ENCODE results near the gene FMOD.
"Not testable (repeated sequence)": the region's sequence is repeated elsewhere in the genome, so short reads cannot be mapped to it uniquely, and the experiment has no call there.

FMOD gene

DNA sequence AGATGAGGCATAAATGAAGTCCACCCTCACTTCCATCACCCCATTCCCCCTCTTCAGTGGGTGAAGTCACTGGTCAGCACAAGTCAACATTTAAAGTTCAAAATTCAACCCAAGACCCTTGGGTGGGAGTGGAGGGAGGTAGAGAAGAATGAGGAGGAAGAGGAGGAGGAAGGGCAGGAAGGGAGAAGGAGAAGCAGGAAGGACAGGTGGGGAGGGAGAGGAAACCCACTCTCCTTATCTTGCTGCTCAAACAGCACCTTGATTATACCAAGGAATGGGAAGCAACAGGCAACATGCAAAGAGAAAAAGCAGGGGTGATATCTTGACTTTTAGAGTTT lies 49.6 kb downstream of the FMOD start:
- TF ChIP-seq EGR2 (tag by site-specific recombination; IDR thresholded peaks at IDR 0.05; ENCODE audit: low read depth) (0 out of 2 replicates have a peak, but pooled peaks have one; percentile 10), PRDM4 (tag by site-specific recombination; IDR thresholded peaks at IDR 0.05) (no peak), ZNF423 (tag by site-specific recombination; IDR thresholded peaks at IDR 0.05) (no peak), ZNF560 (tag by site-specific recombination; IDR thresholded peaks at IDR 0.05; ENCODE audit: borderline replicate concordance) (no peak), ZFHX2 (tag by site-specific recombination; conservative IDR thresholded peaks at IDR 0.05) (0 out of 2 replicates have a peak, but pooled peaks have one; percentile 7), ZXDB (tag by site-specific recombination; IDR thresholded peaks at IDR 0.05) (no peak), SCRT2 (tag by site-specific recombination; IDR thresholded peaks at IDR 0.05) (0 out of 2 replicates have a peak, but pooled peaks have one; percentile 25), ZNF221 (tag by site-specific recombination; IDR thresholded peaks at IDR 0.05; ENCODE audit: borderline replicate concordance) (no peak), ZNF114 (tag by site-specific recombination; IDR thresholded peaks at IDR 0.05) (no peak), ZNF561 (tag by site-specific recombination; IDR thresholded peaks at IDR 0.05; ENCODE audit: borderline replicate concordance) (no peak), ZNF791 (tag by site-specific recombination; IDR thresholded peaks at IDR 0.05) (no peak), ZNF239 (tag by site-specific recombination; IDR thresholded peaks at IDR 0.05) (no peak)
- TF ChIP-seq, protein P1, sequence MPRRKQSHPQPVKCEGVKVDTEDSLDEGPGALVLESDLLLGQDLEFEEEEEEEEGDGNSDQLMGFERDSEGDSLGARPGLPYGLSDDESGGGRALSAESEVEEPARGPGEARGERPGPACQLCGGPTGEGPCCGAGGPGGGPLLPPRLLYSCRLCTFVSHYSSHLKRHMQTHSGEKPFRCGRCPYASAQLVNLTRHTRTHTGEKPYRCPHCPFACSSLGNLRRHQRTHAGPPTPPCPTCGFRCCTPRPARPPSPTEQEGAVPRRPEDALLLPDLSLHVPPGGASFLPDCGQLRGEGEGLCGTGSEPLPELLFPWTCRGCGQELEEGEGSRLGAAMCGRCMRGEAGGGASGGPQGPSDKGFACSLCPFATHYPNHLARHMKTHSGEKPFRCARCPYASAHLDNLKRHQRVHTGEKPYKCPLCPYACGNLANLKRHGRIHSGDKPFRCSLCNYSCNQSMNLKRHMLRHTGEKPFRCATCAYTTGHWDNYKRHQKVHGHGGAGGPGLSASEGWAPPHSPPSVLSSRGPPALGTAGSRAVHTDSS (tag by site-specific recombination; IDR thresholded peaks at IDR 0.05), result peak; percentile 73
- ChIA-PET POLR2A (interaction anchor here (0.6 kb wide), 1 partner anchor 170 kb away, joined by 4 read pairs; no protein-coding TSS in a partner anchor), CTCF (interaction anchor here (1.1 kb wide), 1 partner anchor 28 kb away, joined by 4 read pairs; no protein-coding TSS in a partner anchor)
- H3K4me1 ChIP-seq (ENCODE audit: control insufficient read depth, insufficient read depth, low read length), result peaks cover 4% of the 10 kb centered on the region; the same call in 1 of the 2 replicates
- no peaks in the 10 kb centered on the region for H3K9me3 ChIP-seq (ENCODE audit: control insufficient read depth, insufficient read depth, low read depth, low read length)
- H3K4me3 ChIP-seq (ENCODE audit: low read depth, low read length), result no peak overlapping the region
- H3K36me3 ChIP-seq (ENCODE audit: control insufficient read depth in 2 of 2, insufficient read depth in 1 of 2, low read length in 2 of 2), result peaks cover 0 to 4% of the 10 kb centered on the region in 2 experiments; a peak in 1 of 3 replicates
- H3K27ac ChIP-seq (ENCODE audit: extremely low read depth, low read depth, low read length), result no peak overlapping the region

DNA sequence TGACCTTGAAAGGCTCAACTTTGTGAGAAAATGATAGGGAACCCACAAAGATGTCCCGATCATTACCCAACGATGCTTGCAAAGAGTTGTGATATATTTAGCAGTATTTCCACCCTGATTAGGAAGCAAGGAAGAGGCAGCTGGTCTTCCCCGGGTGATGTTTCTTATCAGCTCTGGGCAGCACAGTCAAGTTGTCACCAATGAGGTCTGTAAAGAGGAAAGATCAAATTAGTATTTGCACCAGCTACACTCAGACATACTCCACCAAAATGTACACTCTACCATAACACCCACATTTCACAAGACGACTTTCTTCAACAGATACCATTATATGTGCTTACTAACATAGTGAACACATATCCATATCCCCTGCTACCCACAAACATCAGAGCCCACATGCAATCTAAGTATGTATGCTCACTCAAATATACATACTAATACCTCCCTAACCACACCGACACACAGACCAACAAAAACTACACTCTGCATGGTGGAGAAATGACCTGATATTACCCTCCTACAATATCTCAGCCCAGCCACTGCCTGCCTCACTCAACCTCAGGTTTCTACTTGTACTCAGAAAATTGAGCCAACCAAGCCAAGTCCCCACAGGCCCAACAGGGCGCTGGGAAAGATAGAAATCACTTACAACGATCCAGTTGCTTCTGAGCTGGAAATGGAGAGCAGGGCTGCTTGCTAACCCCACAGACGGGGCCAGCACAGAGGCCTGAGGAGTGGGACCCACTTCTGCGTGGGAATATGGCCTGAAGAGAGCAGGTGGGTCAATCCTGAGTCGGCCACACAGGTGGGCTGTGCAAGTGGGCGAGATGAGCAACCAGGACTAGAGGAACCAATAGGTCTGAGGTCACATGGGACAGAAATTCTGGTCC lies 50.2 kb downstream of the FMOD start:
- Histone ChIP-seq H3K4me1 (ENCODE audit: control insufficient read depth, insufficient read depth, low read length) (peaks cover 4% of the 10 kb centered on the region; the same call in 1 of the 2 replicates), H3K36me3 (ENCODE audit: control insufficient read depth in 2 of 2, insufficient read depth in 1 of 2, low read length in 2 of 2) (no peaks in the 10 kb centered on the region), H3K9me3 (ENCODE audit: control insufficient read depth, insufficient read depth, low read depth, low read length) (no peaks in the 10 kb centered on the region), H3K4me3 (ENCODE audit: low read depth, low read length) (no peak overlapping the region), H3K27ac (ENCODE audit: extremely low read depth, low read depth, low read length) (no peak overlapping the region)
- ChIA-PET POLR2A (no interaction called here), CTCF (interaction anchor here (0.6 to 2.6 kb wide), 4 partner anchors 10 to 1177 kb away, joined by 3 to 5 read pairs (median 4); no protein-coding TSS in a partner anchor)
- TF ChIP-seq ZBTB7A (tag by site-specific recombination; IDR thresholded peaks at IDR 0.05; ENCODE audit: low read depth) (no peak), ZNF501 (tag by site-specific recombination; IDR thresholded peaks at IDR 0.05) (no peak), ZFHX2 (tag by site-specific recombination; conservative IDR thresholded peaks at IDR 0.05) (peak; percentile 28; the same call in 1 of the 2 replicates)

DNA sequence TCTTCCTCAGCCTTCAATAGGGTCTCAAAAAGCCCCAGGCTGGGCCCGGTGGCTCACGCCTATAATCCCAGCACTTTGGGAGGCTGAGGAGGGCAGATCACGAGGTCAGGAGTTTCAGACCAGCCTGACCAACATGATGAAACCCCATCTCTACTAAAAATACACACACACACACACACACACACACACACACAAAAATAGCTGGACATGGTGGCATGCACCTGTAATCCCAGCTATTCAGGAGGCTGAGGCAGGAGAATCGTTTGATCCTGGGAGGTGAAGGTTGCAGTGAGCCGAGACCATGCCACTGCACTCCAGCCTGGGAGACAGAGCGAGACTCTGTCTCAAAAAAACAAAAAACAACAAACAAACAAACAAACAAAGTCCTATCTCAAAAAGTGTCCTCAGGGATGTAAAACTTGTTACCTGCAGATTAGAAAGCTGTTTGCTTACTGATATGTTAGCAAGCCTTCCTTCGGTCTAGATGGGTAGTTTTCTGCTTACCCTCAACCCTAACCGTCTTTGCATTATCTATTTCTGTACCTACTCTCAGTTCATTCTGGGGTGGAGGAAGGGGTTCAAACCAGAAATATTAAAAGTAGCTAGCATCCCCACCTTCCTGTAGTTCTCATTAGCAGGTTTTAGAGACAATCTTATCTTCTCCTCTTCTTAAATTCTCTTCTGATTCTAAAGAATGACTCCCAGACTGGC lies 51.0 kb downstream of the FMOD start:
- POLR2A ChIA-PET; H3K36me3 ChIP-seq (ENCODE audit: control insufficient read depth in 2 of 2, insufficient read depth in 1 of 2, low read length in 2 of 2); H3K4me3 ChIP-seq (ENCODE audit: low read depth, low read length); H3K4me1 ChIP-seq (ENCODE audit: control insufficient read depth, insufficient read depth, low read length); H3K27ac ChIP-seq (ENCODE audit: extremely low read depth, low read depth, low read length); H3K9me3 ChIP-seq (ENCODE audit: control insufficient read depth, insufficient read depth, low read depth, low read length): not testable (repeated sequence)
- CTCF ChIA-PET, result interaction anchor here (0.6 to 2.8 kb wide), 7 partner anchors 9 to 1177 kb away, joined by 3 to 9 read pairs (median 4); no protein-coding TSS in a partner anchor
- TF ChIP-seq ZSCAN4 (tag by site-specific recombination; IDR thresholded peaks at IDR 0.05), result peak; percentile 54; the same call in 1 of the 2 replicates
